Activated CD4-positive, alpha-beta T cell treated with anti-CD3 and anti-CD28 coated beads, Interleukin-2, amount 10 ng/mL, durations not matched to agents 7 days and 5 days (primary cell): Measurements from ENCODE around the gene NECTIN1. TPM values are rescaled to one million over a fixed set of nuclear protein-coding genes. Genes with fewer than 3 reads are reported as not detected.

Source experiments
- CTCF ChIA-PET: fragments of 350-600 bp; sonication (Branson Sonifier 250); formaldehyde crosslinking; loops from one replicate; lab custom pipeline; 2021; ENCODE audit warnings: antibody characterized with exemption; lab: Charles Lee
- POLR2A ChIA-PET: fragments of 350-600 bp; sonication (Branson Sonifier 250); formaldehyde crosslinking; loops from one replicate; lab custom pipeline; 2021; ENCODE audit warnings: antibody characterized with exemption; lab: Charles Lee
- DNase-seq: peaks from one replicate; pipeline ENCODE4 v3.0.0-alpha.2; 2020
- H3K27ac Mint-ChIP-seq: one replicate; pipeline ENCODE4 v1.8.0; 2021; ENCODE audit warnings: mild to moderate bottlenecking, moderate library complexity, mixed read lengths
- H3K27me3 Mint-ChIP-seq: one replicate; pipeline ENCODE4 v1.8.0; 2021; ENCODE audit warnings: mixed read lengths
- H3K36me3 Mint-ChIP-seq: one replicate; pipeline ENCODE4 v1.8.0; 2021; ENCODE audit warnings: low read depth, mixed read lengths
- H3K4me1 Mint-ChIP-seq: one replicate; pipeline ENCODE4 v1.8.0; 2021; ENCODE audit warnings: mixed read lengths
- H3K4me3 Mint-ChIP-seq: one replicate; pipeline ENCODE4 v1.8.0; 2021; ENCODE audit warnings: mild to moderate bottlenecking, moderate library complexity, mixed read lengths
- H3K9me3 Mint-ChIP-seq: one replicate; pipeline ENCODE4 v1.8.0; 2021; ENCODE audit warnings: mixed read lengths
- total RNA-seq, 2 experiments: library from RNA; stranded (reverse); gene quantifications; one replicate each; pipeline ENCODE4 v1.2.3, GENCODE V29; 2021

Gene NECTIN1
- total RNA-seq, 2 experiments from 2014 or later: 0.21 to 0.30 TPM

DNA sequence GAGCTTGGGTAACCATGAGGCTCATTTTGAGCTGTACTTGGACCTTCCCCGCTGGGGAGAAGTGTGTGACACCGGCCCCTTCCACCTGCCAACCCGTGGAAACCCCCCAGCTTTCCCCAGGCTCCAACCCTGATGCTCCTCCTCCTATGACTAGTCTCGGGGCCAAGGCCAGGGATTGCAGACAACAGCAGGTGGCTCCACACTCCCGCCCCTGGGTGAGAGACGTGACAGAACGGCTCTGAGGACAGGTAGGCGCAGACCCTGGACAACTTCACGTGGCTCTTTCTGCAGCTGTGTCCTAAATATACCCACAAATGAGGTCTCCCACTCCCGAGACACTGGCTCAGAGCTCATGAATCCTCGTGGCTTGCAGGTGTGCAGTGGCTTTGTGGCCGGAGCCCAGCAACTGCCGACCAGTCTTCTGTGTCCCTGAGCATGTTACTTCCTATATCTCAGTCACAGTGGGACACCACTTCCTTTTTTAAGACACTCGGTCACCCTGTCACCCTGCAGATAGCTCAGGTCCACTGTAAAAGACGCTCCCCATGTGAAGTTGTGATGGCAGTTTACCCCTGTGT, 55.2 kb downstream of the NECTIN1 start:
- ChIA-PET CTCF (interaction anchor here (0.9 to 2.9 kb wide), 4 partner anchors 17 to 65 kb away, joined by 3 to 11 read pairs (median 5); partner anchors contain the start of gene NECTIN1), POLR2A (no interaction called here)
- Mint-ChIP-seq H3K4me1 (peaks cover 9% of the 10 kb centered on the region), H3K4me3 (no peak overlapping the region), H3K27ac (no peak overlapping the region), H3K36me3 (no peaks in the 10 kb centered on the region), H3K27me3 (no peaks in the 10 kb centered on the region), H3K9me3 (no peaks in the 10 kb centered on the region)
- DNase-seq: peak; percentile 36

DNA sequence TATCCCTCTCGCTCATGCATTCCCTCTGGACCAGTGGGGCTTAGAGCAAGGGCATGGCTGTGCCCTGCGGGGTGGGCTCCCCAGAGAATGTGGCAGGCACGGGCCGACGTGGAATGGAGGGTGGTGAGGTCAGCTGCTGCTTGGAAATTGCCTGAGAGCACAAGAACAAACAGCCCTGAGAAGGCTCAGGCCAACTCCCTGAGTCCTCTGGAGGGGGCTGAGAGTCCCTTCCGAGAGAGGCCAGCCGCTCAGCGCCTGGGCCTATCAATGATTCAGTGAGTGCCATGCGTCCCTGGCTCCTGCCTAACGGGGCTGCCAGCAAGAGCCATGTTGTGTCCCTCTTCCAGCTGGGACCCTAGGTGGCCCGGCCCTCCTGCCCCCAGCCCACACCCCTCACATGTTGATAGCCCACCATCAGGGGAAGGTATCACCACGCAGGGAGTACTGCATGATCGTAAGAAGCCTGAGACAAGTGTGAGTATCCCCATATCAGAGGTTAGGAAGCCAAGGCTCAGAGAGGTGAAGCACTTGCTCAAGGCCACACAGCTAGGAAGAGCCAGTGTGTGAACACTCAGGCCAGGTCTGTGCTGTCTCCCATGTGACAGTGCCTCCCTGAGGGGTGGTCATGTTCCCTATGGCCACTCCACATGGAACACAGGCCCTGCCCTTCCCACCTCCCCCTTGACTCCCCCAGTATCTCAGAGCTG, 55.8 kb downstream of the NECTIN1 start:
- no peak overlapping the region for H3K27ac Mint-ChIP-seq
- H3K4me3 Mint-ChIP-seq: no peak overlapping the region
- H3K9me3 Mint-ChIP-seq: no peaks in the 10 kb centered on the region
- POLR2A ChIA-PET: no interaction called here
- peaks cover 9% of the 10 kb centered on the region for H3K4me1 Mint-ChIP-seq
- no peak for DNase-seq
- CTCF ChIA-PET: interaction anchor here (0.9 to 2.9 kb wide), 4 partner anchors 16 to 66 kb away, joined by 3 to 11 read pairs (median 5); partner anchors contain the start of gene NECTIN1
- no peaks in the 10 kb centered on the region for H3K27me3 Mint-ChIP-seq
- no peaks in the 10 kb centered on the region for H3K36me3 Mint-ChIP-seq

DNA sequence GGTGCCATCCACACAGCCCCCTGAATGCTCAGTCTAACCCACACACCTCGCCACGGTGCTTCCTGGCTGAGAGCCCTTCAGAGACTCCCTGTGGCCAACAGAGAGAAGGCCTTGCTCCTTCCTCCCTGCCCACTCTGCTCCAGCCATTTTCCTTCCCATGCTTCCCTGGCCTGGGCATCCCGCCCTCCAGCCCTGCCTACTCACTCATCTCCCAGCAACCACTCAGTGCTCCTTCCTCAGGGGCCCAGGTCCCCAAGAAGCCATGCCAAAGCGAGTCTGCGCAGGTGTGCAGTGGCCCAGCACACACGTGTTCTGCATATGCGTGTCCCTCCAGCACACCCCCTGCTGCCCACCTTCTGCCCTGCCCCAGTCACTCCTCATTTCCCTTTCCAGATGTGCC, 56.4 kb downstream of the NECTIN1 start:
- no peak for DNase-seq
- Mint-ChIP-seq H3K27ac (no peak overlapping the region), H3K9me3 (no peaks in the 10 kb centered on the region), H3K27me3 (peaks cover 3% of the 10 kb centered on the region), H3K4me1 (peaks cover 9% of the 10 kb centered on the region), H3K4me3 (no peak overlapping the region), H3K36me3 (no peaks in the 10 kb centered on the region)
- ChIA-PET CTCF (interaction anchor here (1.3 to 2.9 kb wide), 2 partner anchors 57 kb away, joined by 7 to 11 read pairs; partner anchors contain the start of gene NECTIN1), POLR2A (no interaction called here)

GRCh38 chr11:119671561-119672015, 57.4 kb downstream of the NECTIN1 start:
- peaks cover 5% of the 10 kb centered on the region for H3K27me3 Mint-ChIP-seq
- peaks cover 9% of the 10 kb centered on the region for H3K4me1 Mint-ChIP-seq
- no peaks in the 10 kb centered on the region for H3K9me3 Mint-ChIP-seq
- CTCF ChIA-PET: interaction anchor here (1.3 kb wide), 1 partner anchor 58 kb away, joined by 7 read pairs; the partner anchor contains the start of gene NECTIN1
- DNase-seq: no peak
- POLR2A ChIA-PET: no interaction called here
- H3K36me3 Mint-ChIP-seq: no peaks in the 10 kb centered on the region
- H3K27ac Mint-ChIP-seq: no peak overlapping the region
- H3K4me3 Mint-ChIP-seq: no peak overlapping the region

DNA sequence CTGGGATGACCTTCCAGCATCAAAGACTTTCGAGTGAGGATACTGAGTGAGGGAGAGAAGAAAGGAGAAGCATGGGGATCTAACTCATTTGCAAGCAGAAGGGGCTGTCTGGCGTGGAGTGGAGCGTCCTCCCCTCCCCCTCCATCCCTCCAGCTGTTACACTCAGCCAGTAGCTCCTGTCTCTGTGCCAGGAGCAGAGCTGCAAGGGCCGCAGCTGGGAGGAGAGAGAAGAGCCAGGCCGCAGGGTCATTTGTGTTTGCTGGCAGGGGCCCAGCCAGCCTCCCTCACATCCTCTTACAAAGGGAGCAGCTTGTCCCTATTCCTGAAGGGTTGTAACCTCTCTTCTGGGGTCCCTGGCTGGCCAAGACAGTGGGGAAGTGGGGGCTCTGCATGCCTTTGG, 57.9 kb downstream of the NECTIN1 start:
- H3K27me3 Mint-ChIP-seq: peaks cover 5% of the 10 kb centered on the region
- POLR2A ChIA-PET: no interaction called here
- no peak overlapping the region for H3K4me3 Mint-ChIP-seq

GRCh38 chr11:119669487-119669886, 59.5 kb downstream of the NECTIN1 start:
- Mint-ChIP-seq H3K9me3 (no peaks in the 10 kb centered on the region), H3K4me1 (peaks cover 9% of the 10 kb centered on the region), H3K36me3 (no peaks in the 10 kb centered on the region), H3K27me3 (peaks cover 5% of the 10 kb centered on the region), H3K27ac (no peak overlapping the region), H3K4me3 (no peak overlapping the region)
- DNase-seq: no peak
- POLR2A ChIA-PET: no interaction called here
- CTCF ChIA-PET: interaction anchor here (1.2 kb wide), 1 partner anchor 13 kb away, joined by 3 read pairs; no protein-coding TSS in a partner anchor

More for the DNA sequence above, 57.9 kb downstream of the NECTIN1 start:
- no peak for DNase-seq
- no peaks in the 10 kb centered on the region for H3K9me3 Mint-ChIP-seq
- H3K4me1 Mint-ChIP-seq: peaks cover 9% of the 10 kb centered on the region
- CTCF ChIA-PET: interaction anchor here (1.3 kb wide), 1 partner anchor 58 kb away, joined by 7 read pairs; the partner anchor contains the start of gene NECTIN1
- no peaks in the 10 kb centered on the region for H3K36me3 Mint-ChIP-seq
- H3K27ac Mint-ChIP-seq: no peak overlapping the region

DNA sequence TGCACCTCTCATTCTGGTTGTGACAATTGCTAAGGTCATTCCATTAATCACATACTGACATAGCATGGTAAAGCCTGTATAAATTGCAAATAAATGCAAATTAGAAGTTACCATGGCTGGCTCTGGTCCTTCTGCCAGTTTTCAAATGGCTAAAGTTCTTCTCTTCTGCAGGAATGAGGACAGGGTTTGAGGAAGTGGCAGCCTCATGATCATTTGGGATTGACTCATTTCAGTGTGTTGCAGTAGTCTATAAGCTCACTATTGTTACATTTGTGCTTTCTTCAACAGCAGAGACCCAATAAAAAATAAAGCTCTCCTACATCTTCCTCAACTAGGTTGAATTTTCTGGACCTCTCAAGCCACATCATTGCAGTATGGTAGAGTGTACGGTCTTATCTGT, 60.3 kb downstream of the NECTIN1 start:
- Mint-ChIP-seq H3K36me3 (no peaks in the 10 kb centered on the region), H3K4me3 (no peak overlapping the region), H3K27me3 (peaks cover 5% of the 10 kb centered on the region), H3K27ac (no peak overlapping the region), H3K9me3 (no peaks in the 10 kb centered on the region), H3K4me1 (peaks cover 5% of the 10 kb centered on the region)
- DNase-seq: no peak
- ChIA-PET POLR2A (no interaction called here), CTCF (interaction anchor here (1.7 kb wide), 1 partner anchor 61 kb away, joined by 6 read pairs; no protein-coding TSS in a partner anchor)

- ChIA-PET CTCF (interaction anchor here (1.0 kb wide), 1 partner anchor 16 kb away, joined by 3 read pairs; no protein-coding TSS in a partner anchor), POLR2A (no interaction called here)
- H3K4me3 Mint-ChIP-seq: no peak overlapping the region
- H3K27ac Mint-ChIP-seq: no peak overlapping the region
- no peaks in the 10 kb centered on the region for H3K36me3 Mint-ChIP-seq
- H3K9me3 Mint-ChIP-seq: no peaks in the 10 kb centered on the region
- peaks cover 5% of the 10 kb centered on the region for H3K27me3 Mint-ChIP-seq
- DNase-seq: peak; percentile 57
- H3K4me1 Mint-ChIP-seq: no peaks in the 10 kb centered on the region
Observed at GRCh38 chr11:119666463-119667131, 62.4 kb downstream of the NECTIN1 start.

GRCh38 chr11:119666061-119666460, 62.9 kb downstream of the NECTIN1 start:
- Mint-ChIP-seq H3K9me3 (no peaks in the 10 kb centered on the region), H3K27ac (no peak overlapping the region), H3K27me3 (peaks cover 5% of the 10 kb centered on the region), H3K4me3 (no peak overlapping the region), H3K4me1 (no peaks in the 10 kb centered on the region), H3K36me3 (no peaks in the 10 kb centered on the region)
- no peak for DNase-seq
- ChIA-PET CTCF (interaction anchor here (1.0 kb wide), 1 partner anchor 16 kb away, joined by 3 read pairs; no protein-coding TSS in a partner anchor), POLR2A (no interaction called here)

DNA sequence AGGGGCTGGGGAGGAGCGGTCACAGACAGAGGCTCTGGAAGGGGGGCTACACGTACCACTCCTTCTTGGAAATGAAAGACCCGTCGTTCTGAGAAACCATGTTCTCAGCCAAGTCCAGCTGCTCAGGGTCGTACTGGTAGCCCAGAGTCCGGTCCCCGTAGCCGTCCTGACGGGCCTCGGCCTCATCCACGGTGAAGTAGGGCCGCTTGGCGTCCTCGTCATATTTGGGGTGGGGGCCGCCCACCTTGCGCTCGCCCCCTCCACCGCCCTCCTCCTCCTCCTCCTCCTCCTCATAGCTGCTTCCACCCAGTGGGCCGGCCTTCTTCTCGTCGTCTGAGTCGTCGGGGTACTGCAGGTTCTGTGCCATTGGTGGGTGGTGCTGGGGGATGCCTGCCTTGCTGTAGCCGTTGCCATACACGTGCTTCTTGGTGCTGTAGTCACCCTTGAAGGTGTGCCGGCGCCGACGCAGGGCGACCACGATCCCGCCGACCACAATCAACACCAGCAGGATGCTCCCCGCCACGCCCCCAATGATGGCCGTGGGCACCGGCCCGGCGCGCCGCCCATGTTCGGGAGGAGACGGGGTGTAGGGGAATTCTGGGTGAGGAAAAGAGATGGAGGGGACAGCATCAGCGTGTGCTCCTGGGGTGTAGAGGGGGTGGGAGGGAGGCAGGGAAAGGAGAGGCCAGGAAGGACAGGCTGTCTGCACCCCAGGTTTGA, 64.1 kb downstream of the NECTIN1 start:
- POLR2A ChIA-PET: no interaction called here
- Mint-ChIP-seq H3K4me1 (no peaks in the 10 kb centered on the region), H3K4me3 (no peak overlapping the region), H3K27me3 (peaks cover 5% of the 10 kb centered on the region), H3K36me3 (no peaks in the 10 kb centered on the region), H3K27ac (no peak overlapping the region), H3K9me3 (no peaks in the 10 kb centered on the region)
- no peak for DNase-seq
- CTCF ChIA-PET: interaction anchor here (0.8 kb wide), 1 partner anchor 64 kb away, joined by 3 read pairs; the partner anchor contains the start of gene NECTIN1

DNA sequence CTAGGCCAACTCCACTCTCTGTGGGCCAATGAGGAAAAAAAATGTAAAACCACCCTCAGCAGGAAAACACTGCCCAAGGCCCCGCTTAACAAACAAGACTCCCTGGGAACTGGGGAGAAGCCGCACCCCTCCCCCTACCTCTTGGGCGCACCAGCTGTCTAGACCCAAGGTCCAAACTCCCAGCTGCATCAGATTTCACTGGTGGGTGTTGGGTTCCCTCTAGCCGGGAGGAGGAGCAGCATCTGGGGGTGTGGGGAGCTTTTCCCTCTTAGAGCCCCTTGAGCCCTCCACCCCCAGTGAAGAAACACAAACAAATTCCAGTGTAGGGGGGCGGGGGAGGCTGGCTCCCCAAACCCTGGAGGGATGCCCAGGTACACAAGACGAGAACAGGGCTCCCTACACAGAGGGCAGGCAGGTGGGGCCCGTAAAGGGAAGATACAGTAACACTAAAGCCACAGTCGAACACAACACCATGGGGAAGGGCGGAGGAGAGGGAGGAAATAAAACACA, 64.9 kb downstream of the NECTIN1 start:
- H3K27me3 Mint-ChIP-seq: peaks cover 5% of the 10 kb centered on the region
- H3K4me1 Mint-ChIP-seq: no peaks in the 10 kb centered on the region
- no peak overlapping the region for H3K27ac Mint-ChIP-seq
- no peak overlapping the region for H3K4me3 Mint-ChIP-seq
- no peak for DNase-seq
- POLR2A ChIA-PET: no interaction called here
- CTCF ChIA-PET: no interaction called here
- no peaks in the 10 kb centered on the region for H3K36me3 Mint-ChIP-seq
- no peaks in the 10 kb centered on the region for H3K9me3 Mint-ChIP-seq

DNA sequence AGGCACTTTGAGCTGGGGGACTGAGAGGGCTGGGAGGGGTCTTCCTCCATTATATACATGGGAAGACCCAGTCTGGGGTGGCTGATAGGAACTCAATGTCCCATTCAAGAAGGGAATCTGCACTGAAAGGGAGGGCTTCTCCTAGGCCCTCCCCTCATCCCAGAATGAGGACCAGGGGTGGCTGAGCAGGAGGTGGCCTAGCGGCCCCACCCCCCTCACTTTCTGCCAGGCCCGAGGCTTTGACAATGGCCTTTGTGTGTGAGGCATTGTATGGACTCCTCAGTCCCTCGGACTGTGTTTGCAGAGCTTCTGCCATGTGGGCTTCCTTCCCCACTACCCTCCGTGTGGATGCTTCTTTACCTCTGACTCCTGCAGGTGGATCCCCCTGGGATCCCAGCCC, 65.7 kb downstream of the NECTIN1 start:
- no peaks in the 10 kb centered on the region for H3K36me3 Mint-ChIP-seq
- no peak overlapping the region for H3K4me3 Mint-ChIP-seq
- H3K27me3 Mint-ChIP-seq: peaks cover 5% of the 10 kb centered on the region
- ChIA-PET CTCF (no interaction called here), POLR2A (no interaction called here)
- H3K27ac Mint-ChIP-seq: no peak overlapping the region
- H3K4me1 Mint-ChIP-seq: no peaks in the 10 kb centered on the region
- no peak for DNase-seq
- no peaks in the 10 kb centered on the region for H3K9me3 Mint-ChIP-seq
